H1 (cell line): ENCODE results near the gene EPB41L3.

Source experiments
- CBX5 ChIP-seq: fragments of 300-800, 300-1000 bp; sonication (generic); IDR thresholded peaks from 2 replicates; pipeline ENCODE4 v1.7.1; 2016; ENCODE audit warnings: antibody characterized with exemption, low read length, low read depth
- CTCF ChIP-seq, 3 experiments: IDR thresholded peaks; 1 replicate in 2 of 3; 2 replicates in 1 of 3; pipeline versions ENCODE4 v1.5.1 to v1.6.1; 2011; ENCODE audit warnings: low read length in 3 of 3, mild to moderate bottlenecking in 3 of 3, inconsistent platforms in 2 of 3, low read depth in 1 of 3, moderate library complexity in 1 of 3; ENCODE audit not compliant: insufficient read depth in 1 of 3; ENCODE audit errors: control extremely low read depth in 1 of 3
- FOSL1 ChIP-seq: IDR thresholded peaks from 2 replicates; pipeline ENCODE4 v1.6.1; 2011; ENCODE audit warnings: mild to moderate bottlenecking, low read depth, low read length, moderate library complexity; ENCODE audit not compliant: insufficient read depth
- RXRA ChIP-seq: IDR thresholded peaks from 2 replicates; pipeline ENCODE4 v1.6.1; 2011; ENCODE audit warnings: low read depth, mild to moderate bottlenecking, low read length, moderate library complexity; ENCODE audit not compliant: insufficient read depth
- SP2 ChIP-seq: IDR thresholded peaks from 2 replicates; pipeline ENCODE4 v1.6.1; 2012; ENCODE audit warnings: mild to moderate bottlenecking, low read length, inconsistent platforms

- no peak for TF ChIP-seq RXRA
- TF ChIP-seq CTCF (IDR thresholded peaks at IDR 0.05; ENCODE audit: control extremely low read depth in 1 of 3, insufficient read depth in 1 of 3, low read depth in 1 of 3, low read length in 3 of 3) = no peak
- TF ChIP-seq CBX5 = no peak
- no peak for TF ChIP-seq SP2
- no peak for TF ChIP-seq FOSL1
Observed at GRCh38 chr18:5558851-5559250, 15.1 kb upstream of the EPB41L3 start.
